Raji (cell line): ENCODE measurements around the gene RIC1.

Source experiments
- POLR2A ChIP-seq: IDR thresholded peaks from 2 replicates; pipeline ENCODE4 v1.6.1; 2011; ENCODE audit warnings: low read depth, low read length, control low read depth; ENCODE audit not compliant: insufficient read depth

Gene RIC1

DNA sequence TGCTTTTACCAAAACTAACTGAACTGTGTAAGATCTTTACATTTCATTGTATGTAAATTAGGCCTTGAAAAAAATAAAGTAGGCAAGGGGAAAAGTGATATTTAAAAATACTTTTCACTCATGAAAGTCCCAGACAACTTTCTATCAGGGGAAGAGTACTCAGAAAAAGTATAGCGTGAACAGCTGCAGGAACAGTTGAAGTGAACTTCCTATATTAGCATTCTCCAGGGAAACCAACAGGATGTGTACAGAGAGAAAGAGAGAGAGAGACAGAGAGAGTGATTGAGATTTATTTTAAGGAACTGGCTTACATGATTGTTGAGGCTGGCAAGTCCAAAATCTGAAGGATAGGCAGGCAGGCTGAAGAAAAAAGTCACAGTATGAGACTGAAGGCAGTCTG, 162.0 kb downstream of the RIC1 start:
- no peak for TF ChIP-seq POLR2A

- TF ChIP-seq POLR2A, result no peak
These were observed 163.0 kb downstream of the RIC1 start for GRCh38 chr9:5791870-5792269.

GRCh38 chr9:5793812-5794211, 164.9 kb downstream of the RIC1 start:
- no peak for TF ChIP-seq POLR2A

- no peak for TF ChIP-seq POLR2A
These were observed 167.4 kb downstream of the RIC1 start for GRCh38 chr9:5796298-5796697.

- no peak for TF ChIP-seq POLR2A
These were observed 169.7 kb downstream of the RIC1 start for GRCh38 chr9:5798581-5798980.

DNA sequence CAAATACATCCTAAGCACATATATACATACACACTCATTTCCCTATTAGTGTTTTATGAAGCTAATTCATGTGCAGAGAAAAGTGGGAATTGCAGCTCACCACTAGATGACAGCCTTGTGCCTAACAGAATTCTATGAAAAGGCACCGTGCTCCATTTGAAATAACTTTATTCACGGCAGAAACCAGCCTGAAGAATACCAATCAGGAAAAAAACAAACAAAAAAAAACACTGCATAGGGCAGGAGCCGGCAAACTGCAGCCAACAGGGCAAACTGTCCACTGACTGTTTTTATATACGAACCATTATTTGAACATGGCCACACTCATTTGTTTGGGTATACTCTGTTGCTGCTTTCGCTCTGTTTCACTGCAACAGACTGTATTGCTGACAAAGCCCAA, 170.4 kb downstream of the RIC1 start:
- no peak for TF ChIP-seq POLR2A

DNA sequence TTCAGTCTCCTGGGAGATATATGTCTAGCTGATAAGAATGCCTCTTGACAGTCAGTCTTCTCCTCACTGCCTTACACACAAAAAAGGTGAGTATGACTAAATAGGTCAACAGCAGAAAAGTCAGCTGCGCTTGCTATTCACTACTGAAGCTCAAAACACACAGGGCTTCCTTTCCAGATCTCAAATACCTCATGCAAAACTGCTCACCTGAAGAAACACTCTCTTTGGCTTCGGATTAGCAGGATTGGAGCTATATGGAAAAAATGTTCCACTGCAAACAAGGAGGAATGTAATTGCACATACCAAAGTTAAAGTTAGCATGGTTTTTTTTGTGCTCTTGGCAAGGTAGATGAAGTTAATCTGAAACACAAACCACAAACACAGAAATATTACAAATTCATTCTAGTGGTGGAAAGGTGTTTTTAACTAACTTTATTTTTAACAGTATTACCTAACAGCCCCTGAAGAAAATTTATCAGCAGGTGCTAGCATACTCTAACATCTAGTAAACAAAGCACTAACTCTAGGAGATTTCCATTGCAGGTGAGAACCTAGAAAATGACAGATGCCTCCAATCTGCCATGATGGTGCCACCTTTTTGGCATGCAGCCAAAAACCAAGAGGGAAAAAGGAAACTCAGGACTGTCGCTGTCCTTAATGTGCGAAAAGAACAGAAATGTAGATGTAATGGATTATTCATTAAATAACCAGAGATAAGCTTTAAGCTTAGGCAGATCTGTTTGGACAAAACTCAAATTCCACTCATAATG, 172.2 kb downstream of the RIC1 start:
- TF ChIP-seq POLR2A, result no peak

GRCh38 chr9:5801739-5802113, 172.8 kb downstream of the RIC1 start:
- no peak for TF ChIP-seq POLR2A

DNA sequence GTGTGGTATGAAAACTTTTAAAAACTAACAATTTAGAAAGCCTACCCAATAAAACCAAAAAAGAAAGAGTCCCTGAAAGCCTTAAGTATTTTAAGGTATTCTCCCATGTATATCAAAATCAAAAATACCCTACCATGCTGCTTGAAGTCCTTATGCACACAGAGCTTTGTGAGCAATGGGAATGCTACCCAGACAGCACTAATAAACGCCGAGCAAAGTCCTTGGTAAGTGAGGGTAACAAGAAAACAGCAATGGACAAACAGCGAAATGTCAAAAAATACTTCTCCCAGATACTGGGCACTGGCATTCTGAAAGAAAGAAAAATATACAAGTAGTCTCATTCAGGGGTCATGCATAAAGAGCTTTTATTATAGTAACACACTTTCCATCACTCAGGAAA, 176.6 kb downstream of the RIC1 start:
- TF ChIP-seq POLR2A, result no peak

GRCh38 chr9:5811751-5812150, 182.8 kb downstream of the RIC1 start:
- TF ChIP-seq POLR2A, result no peak

DNA sequence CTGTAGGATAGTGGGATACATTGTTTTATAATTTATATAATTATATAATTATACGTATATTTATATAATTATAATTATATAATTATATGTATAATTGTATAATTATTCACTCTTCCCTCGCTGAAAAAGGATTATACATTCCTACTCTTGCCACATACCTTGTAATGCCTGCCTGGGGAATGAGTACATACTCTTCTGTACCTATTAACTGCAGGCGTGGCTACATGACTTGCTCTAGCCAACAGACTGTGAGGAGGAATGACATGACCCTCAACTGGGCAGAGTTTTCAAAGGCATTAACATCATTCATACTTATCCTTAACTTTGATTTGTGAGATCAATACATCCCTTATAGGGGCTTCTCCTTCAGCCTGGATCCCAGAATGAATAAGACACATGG, 184.9 kb downstream of the RIC1 start:
- TF ChIP-seq POLR2A, result no peak

DNA sequence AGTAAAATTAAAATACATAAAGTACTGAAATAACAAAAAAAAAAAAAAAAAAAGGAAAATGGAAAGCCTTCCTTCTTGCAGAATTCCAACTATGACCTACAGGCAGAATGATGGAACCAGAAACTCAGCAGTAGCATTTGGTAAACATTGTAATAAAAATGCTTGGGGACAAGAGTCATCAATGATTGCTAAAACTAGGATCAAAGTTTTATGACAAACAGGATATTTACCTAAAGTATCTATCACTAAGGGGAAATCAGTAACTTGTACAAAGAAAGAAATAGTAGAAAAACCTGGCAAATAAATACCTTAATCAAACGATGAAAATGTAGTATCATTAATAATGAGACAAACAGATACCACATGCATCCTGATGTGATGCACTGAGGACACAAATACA, 186.6 kb downstream of the RIC1 start:
- TF ChIP-seq POLR2A, result no peak

DNA sequence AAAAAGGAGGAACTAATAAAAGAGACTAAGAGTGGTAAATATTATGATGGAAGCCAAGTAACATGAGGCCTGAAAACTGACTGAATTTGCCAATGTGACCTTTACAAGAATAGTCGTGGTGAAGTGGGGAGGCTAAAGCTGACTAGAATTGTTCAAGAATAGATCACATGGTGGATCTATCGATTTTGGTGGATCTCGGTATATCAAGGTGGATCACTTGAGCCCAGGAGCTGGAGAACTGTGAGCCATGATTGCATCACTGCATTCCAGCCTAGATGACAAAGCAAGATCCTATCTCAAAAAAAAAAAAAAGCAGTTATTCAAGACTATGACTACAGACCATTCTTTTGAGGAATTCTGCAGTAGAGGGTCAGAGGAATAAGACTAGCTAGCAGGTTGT, 189.0 kb downstream of the RIC1 start:
- TF ChIP-seq POLR2A, result no peak

DNA sequence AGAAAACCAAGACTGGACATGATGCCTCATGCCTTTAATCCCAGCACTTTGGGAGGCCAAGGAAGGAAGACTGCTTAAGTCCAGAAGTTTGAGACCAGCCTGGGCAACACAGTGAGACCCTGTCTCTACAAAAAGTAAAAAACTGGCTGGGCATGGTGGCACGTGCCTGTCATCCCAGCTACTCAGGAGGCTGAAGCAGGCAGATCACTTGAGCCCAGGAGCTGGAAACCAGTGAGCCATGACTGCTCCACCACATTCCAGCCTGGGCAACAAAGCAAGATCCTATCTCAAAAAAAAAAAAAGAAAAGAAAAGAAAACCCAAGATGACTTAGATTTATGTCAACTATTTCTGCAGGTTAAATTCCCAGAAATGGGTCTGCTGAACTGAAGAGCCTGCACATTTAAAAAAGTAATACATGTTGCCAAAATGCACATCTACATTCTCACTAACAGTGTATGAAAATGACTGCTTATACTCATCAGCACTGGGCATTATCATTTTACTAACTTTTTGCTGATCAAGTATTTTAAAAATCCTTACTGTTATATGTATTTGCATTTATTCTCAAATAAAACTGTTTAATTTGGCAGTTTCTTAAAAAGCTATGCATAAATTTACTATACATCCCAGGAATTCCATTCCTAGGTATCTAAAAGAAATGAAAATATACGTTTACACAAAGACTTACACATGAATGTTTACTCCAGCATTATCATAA, 189.7 kb downstream of the RIC1 start:
- no peak for TF ChIP-seq POLR2A

DNA sequence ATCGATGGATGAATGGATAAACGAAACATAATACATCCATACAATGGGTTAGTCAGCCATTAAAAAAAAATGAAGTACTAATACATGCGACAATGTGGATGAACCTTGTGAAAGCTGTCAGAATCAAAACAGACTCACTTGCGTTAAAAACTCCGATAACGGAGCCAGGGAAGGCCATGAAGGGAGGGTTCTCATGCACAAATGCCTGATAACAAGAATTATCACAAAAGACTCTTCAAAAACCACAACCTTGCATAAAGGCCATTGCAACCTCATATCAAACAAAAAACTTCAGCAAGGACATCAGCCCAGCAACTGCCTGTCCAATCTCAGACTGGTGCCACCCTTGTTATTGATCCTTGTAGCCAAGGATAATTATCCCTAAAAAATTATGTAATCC, 190.3 kb downstream of the RIC1 start:
- TF ChIP-seq POLR2A, result no peak

GRCh38 chr9:5820425-5820824, 191.5 kb downstream of the RIC1 start:
- TF ChIP-seq POLR2A, result no peak

DNA sequence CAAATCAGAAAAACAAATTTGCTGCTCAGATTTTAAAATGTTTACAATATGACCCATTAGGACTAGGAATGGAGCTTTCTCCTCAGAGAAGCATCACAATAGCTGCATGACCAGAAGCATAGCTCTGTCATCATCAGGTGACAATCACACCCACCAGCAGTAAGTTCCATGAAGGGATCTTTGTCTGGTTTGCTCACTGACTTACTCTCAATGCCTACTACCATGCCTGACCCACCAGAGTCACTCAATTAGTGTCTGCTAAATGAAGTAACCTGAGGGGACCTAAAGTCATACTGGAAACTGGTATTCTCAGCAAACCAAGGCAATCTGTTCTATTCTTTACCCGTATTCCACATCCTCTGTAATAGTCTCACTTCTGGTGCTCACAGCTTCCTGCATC, 196.3 kb downstream of the RIC1 start:
- TF ChIP-seq POLR2A, result no peak
